ENCODE data around the gene OR51F1. TPM values are rescaled to one million over a fixed set of nuclear protein-coding genes. Genes with fewer than 3 reads are reported as not detected.
"Not testable (repeated sequence)": the region's sequence is repeated elsewhere in the genome, so short reads cannot be mapped to it uniquely, and the experiment has no call there.

Gene OR51F1, protein sequence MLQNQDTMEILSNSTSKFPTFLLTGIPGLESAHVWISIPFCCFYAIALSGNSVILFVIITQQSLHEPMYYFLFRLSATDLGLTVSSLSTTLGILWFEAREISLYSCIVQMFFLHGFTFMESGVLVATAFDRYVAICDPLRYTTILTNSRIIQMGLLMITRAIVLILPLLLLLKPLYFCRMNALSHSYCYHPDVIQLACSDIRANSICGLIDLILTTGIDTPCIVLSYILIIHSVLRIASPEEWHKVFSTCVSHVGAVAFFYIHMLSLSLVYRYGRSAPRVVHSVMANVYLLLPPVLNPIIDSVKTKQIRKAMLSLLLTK
- total RNA-seq = not detected

GRCh38 chr11:4769838-4770237 is at the start of gene OR51F1:
Gene OR51F1 (minus strand): TSS chr11:4769938. CDS start chr11:4769938, 0 bp downstream.
- no peaks in the 10 kb centered on the region for H3K4me1 Mint-ChIP-seq (ENCODE audit: low read depth in 2 of 2)
- no peak within 1 kb of the TSS for H3K4me3 Mint-ChIP-seq
- peaks cover 3% of the 10 kb centered on the region for H3K9me3 Mint-ChIP-seq
- DNase-seq (ENCODE audit: low spot score) (no peak), ATAC-seq (no peak)
- no peak within 1 kb of the TSS for H3K27ac Mint-ChIP-seq
- no peaks in the 10 kb centered on the region for H3K36me3 Mint-ChIP-seq
- peaks cover 5 to 8% of the 10 kb centered on the region in 2 donors for H3K27me3 Mint-ChIP-seq

DNA sequence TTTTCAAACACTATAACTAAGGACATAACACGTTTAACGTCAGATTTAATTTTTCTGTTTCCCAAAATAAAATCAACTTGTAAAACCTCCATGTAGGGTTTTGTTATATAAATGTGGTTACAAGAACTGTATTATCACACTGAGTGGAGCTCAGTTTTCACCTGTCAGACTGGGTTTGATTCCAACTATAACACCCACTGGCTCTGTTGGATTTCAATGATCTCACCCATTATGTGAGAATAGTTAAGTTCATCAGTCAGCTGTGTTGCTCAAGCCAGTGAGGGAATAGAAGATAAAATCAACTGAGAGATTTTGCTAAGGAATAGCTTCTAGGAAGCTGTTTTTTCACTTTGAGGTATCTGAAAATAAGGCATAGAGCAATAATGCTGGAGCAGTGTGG is 39.5 kb upstream of the OR51F1 start:
- H3K9me3 Mint-ChIP-seq = no peaks in the 10 kb centered on the region
- ATAC-seq = no peak
- H3K4me1 Mint-ChIP-seq (ENCODE audit: low read depth in 2 of 2) = no peaks in the 10 kb centered on the region
- no peak for DNase-seq (ENCODE audit: low spot score)
- H3K4me3 Mint-ChIP-seq = no peak overlapping the region
- H3K27ac Mint-ChIP-seq = no peak overlapping the region
- peaks cover 2 to 13% of the 10 kb centered on the region in 2 donors for H3K27me3 Mint-ChIP-seq
- no peaks in the 10 kb centered on the region for H3K36me3 Mint-ChIP-seq

DNA sequence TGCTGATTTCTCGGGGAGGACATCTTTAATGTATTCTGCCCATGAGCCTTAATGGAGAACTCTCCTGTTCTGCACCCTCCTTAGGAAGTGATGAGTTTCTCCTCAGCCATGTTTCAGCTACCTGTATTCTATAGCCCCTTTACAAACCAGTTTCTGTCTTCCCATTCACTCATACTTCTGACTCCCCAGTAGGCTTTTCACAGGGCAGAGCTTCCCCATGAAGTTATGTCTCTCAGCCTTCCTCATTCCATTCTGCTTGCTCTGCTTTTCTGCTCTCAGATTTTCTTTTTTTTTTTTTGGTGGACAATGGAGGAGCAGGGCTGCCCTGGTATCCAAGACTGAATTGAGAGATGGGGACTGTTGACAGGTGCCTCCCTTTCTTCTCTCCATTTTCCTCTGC is 38.7 kb upstream of the OR51F1 start:
- no peak overlapping the region for H3K27ac Mint-ChIP-seq
- ATAC-seq = no peak
- H3K27me3 Mint-ChIP-seq = peaks cover 2 to 6% of the 10 kb centered on the region in 2 donors
- no peak for DNase-seq (ENCODE audit: low spot score)
- no peaks in the 10 kb centered on the region for H3K36me3 Mint-ChIP-seq
- no peaks in the 10 kb centered on the region for H3K4me1 Mint-ChIP-seq (ENCODE audit: low read depth in 2 of 2)
- no peak overlapping the region for H3K4me3 Mint-ChIP-seq
- no peaks in the 10 kb centered on the region for H3K9me3 Mint-ChIP-seq

GRCh38 chr11:4804280-4804679 is 34.5 kb upstream of the OR51F1 start, which contains the start of gene OR52R1:
Gene OR52R1 (minus strand): TSS chr11:4804380. CDS start chr11:4804380, 0 bp downstream.
- DNase-seq (ENCODE audit: low spot score) = no peak
- no peak for ATAC-seq
- no peaks in the 10 kb centered on the region for H3K4me1 Mint-ChIP-seq (ENCODE audit: low read depth in 2 of 2)
- peaks cover 0 to 2% of the 10 kb centered on the region in 2 donors for H3K27me3 Mint-ChIP-seq
- no peaks in the 10 kb centered on the region for H3K9me3 Mint-ChIP-seq
- H3K36me3 Mint-ChIP-seq = no peaks in the 10 kb centered on the region
- no peak within 1 kb of the TSS for H3K4me3 Mint-ChIP-seq
- no peak within 1 kb of the TSS for H3K27ac Mint-ChIP-seq

- not testable (repeated sequence) for H3K27me3 Mint-ChIP-seq; ATAC-seq; DNase-seq (ENCODE audit: low spot score); H3K4me3 Mint-ChIP-seq; H3K4me1 Mint-ChIP-seq (ENCODE audit: low read depth in 2 of 2); H3K9me3 Mint-ChIP-seq; H3K36me3 Mint-ChIP-seq; H3K27ac Mint-ChIP-seq
These were observed 31.6 kb upstream of the OR51F1 start for GRCh38 chr11:4801316-4801715.

- Mint-ChIP-seq H3K4me3 (no peak overlapping the region), H3K9me3 (no peaks in the 10 kb centered on the region), H3K36me3 (no peaks in the 10 kb centered on the region), H3K27ac (no peak overlapping the region), H3K27me3 (no peaks in the 10 kb centered on the region), H3K4me1 (ENCODE audit: low read depth in 2 of 2) (no peaks in the 10 kb centered on the region)
- ATAC-seq (no peak), DNase-seq (ENCODE audit: low spot score) (no peak)
These were observed 28.9 kb upstream of the OR51F1 start for GRCh38 chr11:4798427-4799183.

DNA sequence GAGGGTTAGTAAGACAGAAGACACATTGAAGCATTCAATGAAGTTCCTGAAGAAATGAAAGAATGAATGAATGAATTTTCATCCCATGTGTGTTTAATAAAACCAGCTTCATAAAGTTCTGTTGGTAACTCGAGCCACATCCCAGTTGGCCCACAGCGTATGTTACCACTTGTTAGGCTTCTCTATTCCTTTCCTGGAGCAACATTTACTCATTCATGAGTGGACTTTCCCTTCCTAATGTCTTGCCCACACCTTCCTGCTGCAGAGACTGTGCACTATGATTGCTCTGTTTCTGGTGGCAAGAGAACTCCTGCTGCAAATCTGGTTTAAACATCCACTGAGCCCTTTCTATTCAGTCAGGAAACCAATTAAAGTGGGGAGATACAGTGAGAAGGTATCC is 27.5 kb upstream of the OR51F1 start:
- no peaks in the 10 kb centered on the region for H3K36me3 Mint-ChIP-seq
- ATAC-seq (no peak), DNase-seq (ENCODE audit: low spot score) (no peak)
- H3K9me3 Mint-ChIP-seq = no peaks in the 10 kb centered on the region
- H3K27me3 Mint-ChIP-seq = no peaks in the 10 kb centered on the region
- H3K4me3 Mint-ChIP-seq = no peak overlapping the region
- no peaks in the 10 kb centered on the region for H3K4me1 Mint-ChIP-seq (ENCODE audit: low read depth in 2 of 2)
- no peak overlapping the region for H3K27ac Mint-ChIP-seq

DNA sequence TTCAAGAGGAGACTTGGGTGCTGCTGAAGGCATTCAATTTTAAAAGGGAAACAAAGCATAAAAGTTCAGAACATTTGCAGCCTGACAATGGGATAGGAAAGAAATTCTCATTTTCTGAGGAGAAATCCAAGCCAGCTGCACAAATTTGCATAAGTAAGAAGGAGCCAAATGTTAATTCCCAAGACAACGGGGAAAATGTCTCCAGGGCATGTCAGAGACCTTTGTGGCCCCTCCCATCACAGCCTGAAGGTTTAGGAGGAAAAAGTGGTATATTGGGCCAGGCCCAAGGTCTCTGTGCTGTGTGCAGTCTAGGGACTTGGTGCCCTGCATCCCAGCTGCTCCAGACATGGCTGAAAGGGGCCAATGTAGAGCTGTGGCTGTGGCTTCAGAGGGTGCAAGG is 12.7 kb upstream of the OR51F1 start:
- H3K27ac Mint-ChIP-seq = no peak overlapping the region
- H3K27me3 Mint-ChIP-seq = peaks cover 5 to 31% of the 10 kb centered on the region in 2 donors
- H3K36me3 Mint-ChIP-seq = no peaks in the 10 kb centered on the region
- H3K9me3 Mint-ChIP-seq = peaks cover 8% of the 10 kb centered on the region
- ATAC-seq (no peak), DNase-seq (ENCODE audit: low spot score) (no peak)
- no peak overlapping the region for H3K4me3 Mint-ChIP-seq
- no peaks in the 10 kb centered on the region for H3K4me1 Mint-ChIP-seq (ENCODE audit: low read depth in 2 of 2)

DNA sequence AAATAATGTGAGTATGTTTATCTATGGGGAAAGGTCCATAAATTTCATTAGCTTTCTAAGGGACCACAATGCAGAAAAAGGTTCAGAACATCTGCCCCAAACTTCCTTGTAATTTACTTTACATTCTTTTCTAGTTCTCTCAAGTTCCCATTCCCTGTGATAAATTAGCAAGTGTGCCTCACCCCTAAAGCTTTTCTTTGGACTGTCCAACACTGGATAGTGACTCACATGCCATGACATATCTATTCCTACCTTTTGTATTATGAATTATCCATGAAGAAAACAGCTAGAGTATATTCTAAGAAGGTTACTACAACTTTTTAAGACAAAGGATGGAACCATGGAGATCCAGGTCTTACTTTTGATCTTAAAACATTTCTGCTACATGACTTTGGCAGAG is 1.6 kb downstream of the OR51F1 start:
- Mint-ChIP-seq H3K4me1 (ENCODE audit: low read depth in 2 of 2) (no peaks in the 10 kb centered on the region), H3K27me3 (peaks cover 5 to 8% of the 10 kb centered on the region in 2 donors), H3K9me3 (peaks cover 3% of the 10 kb centered on the region), H3K36me3 (no peaks in the 10 kb centered on the region), H3K4me3 (no peak overlapping the region), H3K27ac (no peak overlapping the region)
- DNase-seq (ENCODE audit: low spot score) = no peak
- ATAC-seq = no peak

DNA sequence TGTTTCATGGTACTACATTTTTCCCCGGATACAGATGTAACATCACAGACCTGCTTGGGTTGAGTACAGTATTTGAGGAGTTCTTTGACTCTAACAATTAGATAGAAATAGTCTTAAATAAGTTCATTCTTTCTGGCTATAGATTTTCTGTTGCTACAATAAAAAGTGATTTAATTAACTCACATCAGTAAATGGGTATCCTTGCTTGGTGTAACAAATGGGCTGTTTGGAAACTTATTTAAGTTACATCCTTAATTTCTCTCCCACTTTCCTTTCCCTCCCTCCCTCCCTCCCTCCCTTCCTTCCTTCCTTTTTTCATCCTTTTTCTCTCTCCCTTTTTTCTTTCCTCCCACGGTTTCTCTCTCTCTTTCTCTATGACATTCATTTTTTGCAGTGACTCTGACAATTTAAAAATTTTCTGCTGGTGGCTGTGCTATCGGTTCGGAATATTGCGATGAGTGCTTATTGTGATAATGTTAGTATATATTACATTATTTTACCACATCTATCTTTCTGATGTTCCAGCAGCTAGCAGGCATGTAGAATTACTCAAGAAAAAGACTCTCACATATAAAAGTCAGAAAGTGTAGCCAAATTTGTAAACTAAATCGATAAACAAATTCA is 3.2 kb downstream of the OR51F1 start:
- no peak overlapping the region for H3K27ac Mint-ChIP-seq
- H3K4me3 Mint-ChIP-seq = no peak overlapping the region
- H3K9me3 Mint-ChIP-seq = peaks cover 3% of the 10 kb centered on the region
- no peaks in the 10 kb centered on the region for H3K4me1 Mint-ChIP-seq (ENCODE audit: low read depth in 2 of 2)
- peaks cover 5 to 8% of the 10 kb centered on the region in 2 donors for H3K27me3 Mint-ChIP-seq
- DNase-seq (ENCODE audit: low spot score) = no peak
- no peaks in the 10 kb centered on the region for H3K36me3 Mint-ChIP-seq
- no peak for ATAC-seq

- H3K27ac Mint-ChIP-seq = no peak overlapping the region
- no peaks in the 10 kb centered on the region for H3K4me1 Mint-ChIP-seq (ENCODE audit: low read depth in 2 of 2)
- no peaks in the 10 kb centered on the region for H3K36me3 Mint-ChIP-seq
- ATAC-seq (no peak), DNase-seq (ENCODE audit: low spot score) (no peak)
- H3K4me3 Mint-ChIP-seq = no peak overlapping the region
- peaks cover 3% of the 10 kb centered on the region for H3K9me3 Mint-ChIP-seq
- peaks cover 1 to 7% of the 10 kb centered on the region in 2 donors for H3K27me3 Mint-ChIP-seq
These were observed 6.6 kb downstream of the OR51F1 start for GRCh38 chr11:4763096-4763495.

DNA sequence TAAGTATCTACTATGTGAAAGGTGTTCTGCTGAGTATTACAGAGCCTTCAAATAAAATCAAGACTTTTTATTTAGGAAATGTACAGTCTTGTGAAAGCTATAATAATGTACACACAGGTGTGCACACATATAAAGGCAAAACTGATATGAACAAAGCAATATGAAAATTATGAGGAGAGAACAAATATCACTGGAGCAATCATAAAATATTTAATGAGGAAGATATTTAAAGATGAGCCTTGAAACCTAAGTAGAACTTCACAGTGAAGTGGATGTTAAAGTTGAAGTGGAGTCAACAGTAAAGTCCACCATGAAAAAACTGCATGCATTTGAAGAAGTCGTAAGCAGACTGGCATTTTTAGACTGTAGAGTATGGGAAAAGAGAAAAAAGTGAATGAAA is 18.5 kb downstream of the OR51F1 start:
- DNase-seq (ENCODE audit: low spot score) (no peak), ATAC-seq (no peak)
- no peak overlapping the region for H3K27ac Mint-ChIP-seq
- peaks cover 5 to 27% of the 10 kb centered on the region in 2 donors for H3K27me3 Mint-ChIP-seq
- no peaks in the 10 kb centered on the region for H3K9me3 Mint-ChIP-seq
- no peaks in the 10 kb centered on the region for H3K4me1 Mint-ChIP-seq (ENCODE audit: low read depth in 2 of 2)
- no peak overlapping the region for H3K4me3 Mint-ChIP-seq
- no peaks in the 10 kb centered on the region for H3K36me3 Mint-ChIP-seq

- Mint-ChIP-seq H3K4me3 (no peak overlapping the region), H3K4me1 (ENCODE audit: low read depth in 2 of 2) (no peaks in the 10 kb centered on the region), H3K27ac (no peak overlapping the region), H3K36me3 (no peaks in the 10 kb centered on the region), H3K27me3 (peaks cover 5 to 23% of the 10 kb centered on the region in 2 donors), H3K9me3 (no peaks in the 10 kb centered on the region)
- ATAC-seq = no peak
- DNase-seq (ENCODE audit: low spot score) = no peak
These were observed 21.3 kb downstream of the OR51F1 start for GRCh38 chr11:4748438-4748837.

GRCh38 chr11:4740735-4741134 is 29.0 kb downstream of the OR51F1 start:
- no peak for ATAC-seq
- no peak overlapping the region for H3K27ac Mint-ChIP-seq

More at GRCh38 chr11:4740735-4741134, 29.0 kb downstream of the OR51F1 start:
- Mint-ChIP-seq H3K4me1 (ENCODE audit: low read depth in 2 of 2) (no peaks in the 10 kb centered on the region), H3K27me3 (peaks cover 10 to 18% of the 10 kb centered on the region in 2 donors), H3K36me3 (no peaks in the 10 kb centered on the region), H3K9me3 (no peaks in the 10 kb centered on the region), H3K4me3 (no peak overlapping the region)
- no peak for DNase-seq (ENCODE audit: low spot score)

Data from natural killer cell treated with Interleukin-12 subunit alpha and Interleukin-12 subunit beta and Interleukin-15 and Interleukin-18, amount 100 ng/mL, for 72 hours (primary cell).